Ovary (tissue), 9 donors: ENCODE data around the gene ADGRV1. TPM values are rescaled to one million over a fixed set of nuclear protein-coding genes. Genes with fewer than 3 reads are reported as not detected.

ENCODE experiments used
- DNase-seq, 5 donors: peaks; one replicate each; pipeline ENCODE4 v3.0.0-alpha.2; 2019 to 2020
- H3K27ac ChIP-seq, 2 donors: fragments of 200-600 bp; one replicate each; pipeline versions ENCODE4 v1.5.1 to v1.8.0; 2019 to 2022
- H3K27me3 ChIP-seq: fragments of 200-600 bp; one replicate; pipeline ENCODE4 v1.8.0; 2022
- H3K36me3 ChIP-seq: fragments of 200-600 bp; sonication (generic); one replicate; pipeline ENCODE4 v1.5.1; 2019
- H3K4me1 ChIP-seq: one replicate; pipeline ENCODE4 v1.8.1; 2013; ENCODE audit warnings: mild to moderate bottlenecking, moderate library complexity; ENCODE audit not compliant: insufficient read depth
- H3K4me3 ChIP-seq: fragments of 200-600 bp; sonication (generic); one replicate; pipeline ENCODE4 v1.5.1; 2017
- H3K9me3 ChIP-seq, 2 donors: fragments of 200-600 bp in 1 of 2; sonication (generic) in 1 of 2; one replicate each; pipeline versions ENCODE4 v1.5.1 to v1.8.1; 2013 to 2019; ENCODE audit warnings: mild to moderate bottlenecking in 1 of 2, moderate library complexity in 1 of 2
- EP300 ChIP-seq: sonication (generic); formaldehyde crosslinking; IDR thresholded peaks from one replicate; pipeline ENCODE4 v1.6.1; 2017; ENCODE audit warnings: antibody characterized with exemption
- POLR2A ChIP-seq: fragments of 450-650 bp; IDR thresholded peaks from one replicate; pipeline ENCODE4 v1.6.1; 2017; ENCODE audit warnings: antibody characterized with exemption, mild to moderate bottlenecking, moderate library complexity
- WGBS, 3 donors: extraction: QIAGEN DNeasy Blood & Tissue Kit in 1 of 3; methylation state at CpG; one replicate each; pipeline versions ENCODE4 v1.1.5 to v1.1.7; 2013 to 2017; 5-methylcytosine and 5-hydroxymethylcytosine counted together
- intact Hi-C, 4 donors: fragments of 100-400 bp; cut with DNase I; formaldehyde crosslinking; loops; one replicate each; pipeline versions ENCODE4 v1.11.0 to v1.15.1; 2022 to 2023
- polyA plus RNA-seq, 2 donors: library from polyadenylated mRNA; stranded (reverse); fragments of 200-250 nt in 1 of 2; fragments of 350-450 nt in 1 of 2; fragmentation: Illumina TruSeq in 1 of 2; extraction: RNeasy Lipid Tissue Mini Kit (QIAGEN cat#74804) in 1 of 2; gene quantifications; one replicate each; pipeline ENCODE4 v1.2.3, GENCODE V29; 2013 to 2014
- total RNA-seq, 7 donors: library from RNA; depleted of rRNA in 2 of 7; stranded (reverse); fragments of >200 nt in 2 of 7; fragmentation: NEBNext Ultra II Directional in 3 of 7; extraction: Animal tissue kit (Norgen Biotek cat#: 25700) in 3 of 7; gene quantifications; one replicate each; pipeline versions ENCODE4 v1.1.0 to v1.2.4, GENCODE V29; 2016 to 2023
- TF ChIP-seq, protein P1 (sequence below), 3 donors: fragments of 450-650 bp in 2 of 3; fragments of 200-600 bp in 1 of 3; IDR thresholded peaks; one replicate each; pipeline versions ENCODE4 v1.5.1 to v1.8.0; 2016 to 2022; ENCODE audit warnings: antibody characterized with exemption in 3 of 3, mild to moderate bottlenecking in 1 of 3
- donor health status: DM: no; HTN: no; CAD: no; lungs with moderate emphysema.
- donor health status: DM: no; HTN: no; CAD: no.
- donor health status: Bipolar disorder and iron deficiency.
- donor health status: DM: yes; HTN: yes; CAD: no.
- donor health status: DM: no; HTN: no; CAD: no.
- donor health status: DM: yes; HTN: yes; CAD: no.

Gene ADGRV1
- total and polyA plus RNA-seq, 9 donors, result 0.21 to 2.7 (median 1.1) TPM

DNA sequence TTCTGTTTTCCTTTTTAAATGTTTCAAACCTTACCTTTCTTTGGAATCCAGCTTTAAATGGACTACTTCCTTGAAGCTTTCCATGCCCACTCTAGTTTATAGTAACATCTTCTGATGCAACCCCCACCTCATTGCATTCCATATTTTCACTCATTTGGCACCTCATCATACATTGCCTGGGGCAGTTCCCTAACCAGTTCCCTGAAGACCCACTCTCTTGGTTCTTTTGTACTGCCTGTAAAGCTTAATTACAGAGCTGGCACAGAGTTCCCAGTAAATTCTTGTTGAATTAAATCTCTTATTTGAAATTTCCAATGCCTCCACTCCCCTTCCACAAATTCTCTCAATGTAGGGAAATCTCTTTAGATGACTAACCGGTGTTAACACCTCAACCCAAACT lies 567.3 kb downstream of the ADGRV1 start:
- intact Hi-C loops, result loop anchor here in 1 of 4 donors (10.0 kb wide), 1 partner anchor 159 kb away; no protein-coding TSS in a partner anchor
- TF ChIP-seq EP300, result no peak
- TF ChIP-seq, protein P1, sequence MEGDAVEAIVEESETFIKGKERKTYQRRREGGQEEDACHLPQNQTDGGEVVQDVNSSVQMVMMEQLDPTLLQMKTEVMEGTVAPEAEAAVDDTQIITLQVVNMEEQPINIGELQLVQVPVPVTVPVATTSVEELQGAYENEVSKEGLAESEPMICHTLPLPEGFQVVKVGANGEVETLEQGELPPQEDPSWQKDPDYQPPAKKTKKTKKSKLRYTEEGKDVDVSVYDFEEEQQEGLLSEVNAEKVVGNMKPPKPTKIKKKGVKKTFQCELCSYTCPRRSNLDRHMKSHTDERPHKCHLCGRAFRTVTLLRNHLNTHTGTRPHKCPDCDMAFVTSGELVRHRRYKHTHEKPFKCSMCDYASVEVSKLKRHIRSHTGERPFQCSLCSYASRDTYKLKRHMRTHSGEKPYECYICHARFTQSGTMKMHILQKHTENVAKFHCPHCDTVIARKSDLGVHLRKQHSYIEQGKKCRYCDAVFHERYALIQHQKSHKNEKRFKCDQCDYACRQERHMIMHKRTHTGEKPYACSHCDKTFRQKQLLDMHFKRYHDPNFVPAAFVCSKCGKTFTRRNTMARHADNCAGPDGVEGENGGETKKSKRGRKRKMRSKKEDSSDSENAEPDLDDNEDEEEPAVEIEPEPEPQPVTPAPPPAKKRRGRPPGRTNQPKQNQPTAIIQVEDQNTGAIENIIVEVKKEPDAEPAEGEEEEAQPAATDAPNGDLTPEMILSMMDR (IDR thresholded peaks at IDR 0.05), result no peak
- TF ChIP-seq POLR2A, result no peak
- H3K27ac ChIP-seq, result peak overlapping the region in 1 of 2 donors; percentile 47

DNA sequence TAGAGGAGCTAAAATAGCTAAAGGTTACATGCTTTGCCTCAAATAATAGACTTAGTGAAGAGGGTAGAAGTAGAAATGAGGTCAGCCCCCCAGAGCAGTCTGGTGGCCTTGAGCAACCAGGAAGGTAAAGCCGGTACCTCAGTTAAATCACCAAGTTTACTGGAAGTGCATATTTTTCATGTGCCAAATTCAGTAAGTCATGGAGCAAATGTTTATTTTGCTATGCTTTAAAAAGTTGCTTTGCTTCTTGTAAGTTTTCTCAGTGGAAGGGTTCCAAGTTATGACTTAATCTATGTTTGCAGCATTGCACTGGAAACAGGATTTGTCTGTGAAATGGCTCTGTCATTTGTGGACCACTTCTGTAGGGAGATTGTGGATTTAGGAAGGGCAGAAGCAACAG lies 567.9 kb downstream of the ADGRV1 start:
- peaks cover 16% of the 10 kb centered on the region for H3K4me1 ChIP-seq
- 0 to 6% (median 2%) methylated on average over 1 of the region's 1 CpG for WGBS, 3 donors
- H3K27ac ChIP-seq, result peak overlapping the region in 1 of 2 donors; percentile 47
- H3K36me3 ChIP-seq, result no peaks in the 10 kb centered on the region
- no peaks in the 10 kb centered on the region for H3K27me3 ChIP-seq
- TF ChIP-seq EP300 (no peak), POLR2A (no peak)
- TF ChIP-seq, protein P1 (IDR thresholded peaks at IDR 0.05), result no peak
- no peaks in the 10 kb centered on the region for H3K9me3 ChIP-seq
- intact Hi-C loops, result loop anchor here in 1 of 4 donors (10.0 kb wide), 1 partner anchor 158 kb away; no protein-coding TSS in a partner anchor
- DNase-seq, result peak in 1 of 5 donors; percentile 31
- H3K4me3 ChIP-seq, result no peak overlapping the region

More for the DNA sequence above, 567.3 kb downstream of the ADGRV1 start:
- H3K4me1 ChIP-seq, result peaks cover 16% of the 10 kb centered on the region
- H3K36me3 ChIP-seq, result no peaks in the 10 kb centered on the region
- H3K27me3 ChIP-seq, result no peaks in the 10 kb centered on the region
- no peaks in the 10 kb centered on the region for H3K9me3 ChIP-seq
- no peak for DNase-seq
- WGBS, 3 donors, result 28 to 49% (median 48%) methylated on average over 1 of the region's 1 CpG
- no peak overlapping the region for H3K4me3 ChIP-seq

DNA sequence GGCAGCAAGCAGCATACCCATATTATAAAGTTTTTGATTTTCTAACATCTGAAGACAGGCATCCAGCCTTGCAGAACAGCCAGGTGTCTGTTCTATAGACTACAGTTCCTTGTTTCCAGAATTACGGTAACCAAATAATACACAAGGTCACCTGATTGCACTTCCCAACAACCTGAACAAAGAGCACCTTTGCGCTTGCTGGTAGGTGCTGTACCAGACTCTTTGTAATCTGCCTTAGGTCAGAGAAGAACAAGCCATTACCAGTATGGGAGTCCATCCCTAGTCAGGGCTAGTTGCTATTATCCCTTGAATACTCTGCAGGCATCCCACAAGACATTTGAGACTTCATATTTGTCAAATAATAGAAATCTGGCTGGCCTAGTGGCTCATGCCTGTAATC lies 568.3 kb downstream of the ADGRV1 start:
- WGBS, 3 donors, result 57 to 62% (median 60%) methylated on average over 2 of the region's 2 CpGs
- Histone ChIP-seq H3K27me3 (no peaks in the 10 kb centered on the region), H3K4me3 (no peak overlapping the region), H3K4me1 (peaks cover 16% of the 10 kb centered on the region), H3K36me3 (no peaks in the 10 kb centered on the region), H3K9me3 (no peaks in the 10 kb centered on the region), H3K27ac (peak overlapping the region in 1 of 2 donors; percentile 47)
- DNase-seq, result no peak
- intact Hi-C loops, result loop anchor here in 1 of 4 donors (10.0 kb wide), 1 partner anchor 158 kb away; no protein-coding TSS in a partner anchor
- TF ChIP-seq EP300 (no peak), POLR2A (no peak)
- TF ChIP-seq, protein P1 (IDR thresholded peaks at IDR 0.05), result no peak

DNA sequence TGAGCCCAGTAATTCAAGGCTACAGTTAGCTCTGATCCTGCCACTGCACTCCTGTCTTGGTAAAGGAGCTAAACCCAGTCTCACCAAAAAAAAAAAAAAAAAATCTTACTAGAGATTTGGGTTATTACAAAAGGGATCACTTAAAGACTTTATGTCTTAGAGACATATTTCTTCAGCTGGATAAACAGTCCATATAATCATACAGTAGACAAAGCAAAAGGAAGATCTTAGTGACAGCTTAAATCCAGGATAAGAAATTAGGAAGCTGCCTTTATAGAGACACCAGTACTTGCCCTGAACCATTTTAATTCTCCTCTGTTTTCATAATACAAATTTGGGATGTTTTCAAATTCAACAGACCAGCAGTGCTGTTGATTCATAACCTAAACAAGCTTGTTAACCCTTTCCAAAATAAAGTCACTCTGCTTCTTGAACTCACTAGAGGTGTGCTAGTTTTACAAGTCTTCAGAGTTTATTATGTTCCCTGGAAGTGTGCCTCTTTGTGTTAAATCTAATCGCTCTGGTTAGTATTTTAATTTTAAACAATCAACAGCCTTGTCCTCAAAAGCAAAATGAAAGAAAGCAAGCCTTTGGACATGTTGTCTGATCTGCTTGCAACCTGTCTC lies 569.0 kb downstream of the ADGRV1 start:
- no peaks in the 10 kb centered on the region for H3K27me3 ChIP-seq
- no peaks in the 10 kb centered on the region for H3K36me3 ChIP-seq
- peak overlapping the region in 1 of 2 donors; percentile 47 for H3K27ac ChIP-seq
- DNase-seq, result no peak
- intact Hi-C loops, result loop anchor here in 1 of 4 donors (10.0 kb wide), 1 partner anchor 157 kb away; no protein-coding TSS in a partner anchor
- no peaks in the 10 kb centered on the region for H3K9me3 ChIP-seq
- TF ChIP-seq EP300 (no peak), POLR2A (no peak)
- TF ChIP-seq, protein P1 (IDR thresholded peaks at IDR 0.05), result no peak
- 3 to 15% (median 8%) methylated on average over 1 of the region's 1 CpG for WGBS, 3 donors
- H3K4me3 ChIP-seq, result no peak overlapping the region
- H3K4me1 ChIP-seq, result peaks cover 16% of the 10 kb centered on the region
